Fibroblast of skin of back (primary cell): ENCODE data around the gene CRISPLD2.
A peak's percentile ranks its signal among the peaks of the same experiment; 100 is the strongest.

Experiments
- DNase-seq: peaks from one replicate; pipeline ENCODE4 v3.0.0-alpha.2; 2013

The CRISPLD2 gene

GRCh38 chr16:84803146-84803545, 16.6 kb upstream of the CRISPLD2 start:
- DNase-seq: no peak

- no peak for DNase-seq
Measured at GRCh38 chr16:84804326-84804725, 15.5 kb upstream of the CRISPLD2 start.

DNA sequence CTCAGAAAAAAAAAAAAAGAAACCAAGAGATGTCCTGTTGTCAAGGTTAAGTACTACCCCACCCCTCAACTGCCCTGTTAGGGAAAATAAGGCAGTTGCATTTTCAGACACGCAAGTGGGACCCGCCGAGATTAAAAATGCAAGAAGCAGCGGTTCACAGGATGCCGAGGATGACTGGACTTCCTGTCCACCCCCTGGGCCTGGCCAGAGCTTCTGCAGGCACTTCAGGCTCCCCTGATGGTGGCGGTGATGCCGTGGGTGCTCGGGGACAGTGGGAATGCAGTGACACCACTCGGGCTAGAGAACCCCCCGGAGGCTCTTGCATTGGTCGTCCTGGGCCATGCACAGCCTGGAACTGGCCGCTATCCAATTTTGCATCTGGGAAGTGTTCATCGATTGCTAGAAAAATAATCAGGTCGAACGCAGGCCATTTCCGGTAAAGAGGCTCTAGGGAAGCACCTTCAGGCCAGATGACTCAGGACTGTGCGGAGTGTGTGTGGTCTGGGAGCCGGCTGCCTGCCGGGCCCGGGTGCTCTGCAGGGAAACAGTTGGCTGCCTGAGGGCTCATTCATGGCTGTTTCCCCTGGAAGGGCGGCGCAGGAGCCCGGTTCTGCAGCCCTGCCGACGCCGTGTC, 13.4 kb upstream of the CRISPLD2 start:
- peak; percentile 92 for DNase-seq

GRCh38 chr16:84806890-84807258, 12.9 kb upstream of the CRISPLD2 start:
- DNase-seq: no peak

DNA sequence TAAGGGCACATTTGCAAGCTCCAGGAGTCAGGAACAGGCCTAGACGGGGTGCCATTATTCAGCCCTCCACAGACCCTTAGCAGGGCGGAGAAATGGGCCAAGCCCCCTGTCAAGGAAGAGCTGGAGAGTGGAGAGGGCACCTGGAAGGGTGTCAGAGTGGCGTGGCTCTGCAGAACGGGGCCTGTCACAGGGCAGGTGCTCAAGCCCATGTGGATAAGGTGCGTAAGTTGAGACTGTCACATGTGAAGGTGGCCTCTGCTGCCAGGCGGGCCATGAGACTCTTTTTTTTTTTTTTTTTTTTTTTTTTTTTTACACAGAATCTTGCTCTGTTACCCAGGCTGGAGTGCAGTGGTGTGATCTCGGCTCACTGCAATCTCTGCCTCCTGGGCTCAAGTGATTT, 12.0 kb upstream of the CRISPLD2 start:
- DNase-seq: no peak

- no peak for DNase-seq
Measured at GRCh38 chr16:84808826-84809225, 11.0 kb upstream of the CRISPLD2 start.

DNA sequence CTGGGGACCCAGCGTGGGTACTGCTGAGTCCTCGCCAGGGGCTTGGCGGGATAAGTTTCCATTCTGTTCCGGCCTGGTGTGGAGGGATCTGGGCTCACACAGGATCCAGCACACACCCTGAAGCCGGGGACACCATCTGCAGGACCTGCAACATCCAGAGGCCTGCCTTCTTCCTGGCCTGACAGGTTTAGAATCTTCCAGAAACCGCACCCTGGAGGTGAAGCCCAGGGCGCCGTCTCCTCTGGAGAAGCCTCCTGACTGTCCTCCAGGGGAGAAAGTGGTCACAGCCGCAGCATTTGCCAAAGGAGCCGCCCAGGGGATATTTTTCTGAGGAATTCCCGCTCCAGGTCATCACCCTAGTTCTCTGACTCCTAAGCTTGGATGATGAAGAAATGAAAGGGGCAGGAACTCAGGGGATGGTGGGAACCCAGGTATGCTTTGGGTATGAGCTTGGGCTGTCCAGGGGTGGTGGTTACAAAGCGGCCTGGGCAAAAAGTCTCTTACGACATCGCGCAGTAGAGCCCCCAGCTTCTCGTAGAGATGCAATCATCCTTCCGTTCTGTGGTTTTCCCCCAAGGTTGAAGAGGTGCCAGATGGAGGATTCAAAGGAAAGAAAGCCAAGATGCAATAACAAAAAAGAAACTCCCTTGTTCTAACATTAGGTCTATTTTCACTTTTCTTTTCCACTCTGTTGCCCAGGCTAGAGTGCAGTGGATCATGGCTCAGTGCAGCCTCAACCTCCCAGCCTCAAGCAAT, 9.1 kb upstream of the CRISPLD2 start:
- peak; percentile 49 for DNase-seq

- DNase-seq: no peak
Measured at GRCh38 chr16:84811529-84811928, 8.3 kb upstream of the CRISPLD2 start.

DNA sequence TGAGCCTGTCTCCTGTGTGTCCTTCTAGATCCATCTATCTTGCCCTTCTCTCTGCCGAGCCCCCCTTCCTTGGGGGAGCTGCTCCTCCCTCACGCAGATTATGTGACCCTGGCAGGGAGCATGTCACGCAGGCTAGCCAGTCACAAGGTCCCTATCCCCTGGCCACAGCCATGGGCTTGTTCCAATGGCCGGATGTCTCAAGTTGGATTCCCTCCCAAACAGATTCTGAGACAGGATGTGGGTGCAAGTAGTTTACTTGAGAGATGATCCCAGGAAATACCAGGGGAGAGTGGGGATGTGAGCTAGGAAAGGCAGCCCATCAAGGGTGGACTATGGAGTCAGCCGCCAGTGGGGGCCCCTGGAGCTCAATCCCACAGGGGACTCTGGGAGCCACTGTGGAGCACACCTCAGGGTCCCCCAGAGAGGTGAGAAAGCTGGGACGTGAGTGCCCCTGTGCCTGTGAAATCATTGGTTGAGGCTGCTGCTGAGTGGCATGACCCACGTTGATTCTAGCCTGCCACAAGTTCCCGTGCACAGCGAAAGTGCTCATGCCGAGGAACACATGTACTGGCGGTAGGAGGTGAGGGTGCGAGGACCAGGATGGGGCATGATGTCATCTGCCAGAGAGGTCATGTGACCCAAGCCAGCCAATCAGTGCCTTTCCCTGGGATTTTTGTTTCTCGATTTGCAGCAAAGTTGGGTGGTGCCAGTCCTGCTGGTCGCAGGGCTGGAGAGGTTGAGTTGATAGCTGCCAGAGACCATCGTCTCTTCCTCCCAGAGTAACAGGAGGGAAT, 6.4 kb upstream of the CRISPLD2 start:
- DNase-seq: peak; percentile 44

- no peak for DNase-seq
Measured at GRCh38 chr16:84815462-84815861, 4.3 kb upstream of the CRISPLD2 start.

DNA sequence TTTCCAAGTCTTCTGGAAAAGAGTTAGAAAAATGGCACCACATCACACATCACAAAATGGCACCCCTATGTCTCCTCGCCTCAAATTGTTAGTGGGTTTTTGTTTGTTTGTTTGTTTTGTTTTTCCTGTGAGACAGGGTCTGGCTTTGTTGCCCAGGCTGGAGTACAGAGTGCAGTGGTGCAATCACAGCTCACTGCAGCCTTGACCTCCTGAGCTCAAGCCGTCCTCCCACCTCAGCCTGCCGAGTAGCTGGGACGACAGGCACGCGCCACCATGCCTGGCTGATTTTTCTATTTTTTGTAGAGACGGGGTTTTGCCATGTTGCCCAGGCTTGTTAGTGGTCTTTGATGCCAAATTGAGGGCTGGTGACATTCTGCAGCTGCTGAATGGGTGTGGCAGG, 3.8 kb upstream of the CRISPLD2 start:
- DNase-seq: no peak

DNA sequence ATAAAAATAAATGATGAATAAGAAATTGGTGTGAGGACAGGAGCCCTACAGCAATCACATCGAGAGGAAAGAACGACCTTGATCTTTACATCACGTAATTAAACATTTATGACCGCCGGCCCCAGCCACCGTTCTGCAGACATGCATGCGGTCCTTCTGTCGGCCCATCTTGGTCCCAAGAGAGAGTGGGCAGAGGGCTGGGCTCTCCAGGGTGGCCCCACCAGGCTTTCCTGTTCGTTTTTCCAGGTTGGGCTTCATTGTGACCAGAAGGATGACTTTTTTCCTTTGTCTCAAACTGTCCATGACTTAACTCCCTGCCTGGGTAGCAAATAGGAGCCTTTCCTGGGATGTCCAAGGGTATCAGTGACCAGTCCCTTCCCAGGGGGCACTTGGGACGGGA, 3.3 kb upstream of the CRISPLD2 start:
- DNase-seq: no peak

DNA sequence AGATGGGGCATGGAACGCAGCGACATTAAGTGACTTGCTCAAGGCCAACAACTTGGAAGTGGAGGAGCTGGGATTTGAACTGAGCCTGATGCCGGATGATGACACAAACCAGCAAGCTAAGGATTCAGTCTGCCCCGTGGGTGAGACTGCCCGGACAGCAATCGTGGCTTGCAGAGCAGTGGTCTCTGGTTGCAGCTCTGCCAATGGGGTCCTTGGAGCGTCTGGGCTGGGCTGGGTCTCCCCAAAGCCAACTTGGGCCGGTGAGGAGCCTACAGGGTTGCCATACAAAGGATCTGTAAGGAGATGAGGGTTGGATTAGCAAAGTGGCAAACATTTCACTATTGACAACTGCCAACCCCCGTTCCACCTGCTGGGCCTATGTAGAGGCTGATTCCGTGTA, 2.6 kb upstream of the CRISPLD2 start:
- no peak for DNase-seq

GRCh38 chr16:84817613-84818012, 2.2 kb upstream of the CRISPLD2 start:
- no peak for DNase-seq

DNA sequence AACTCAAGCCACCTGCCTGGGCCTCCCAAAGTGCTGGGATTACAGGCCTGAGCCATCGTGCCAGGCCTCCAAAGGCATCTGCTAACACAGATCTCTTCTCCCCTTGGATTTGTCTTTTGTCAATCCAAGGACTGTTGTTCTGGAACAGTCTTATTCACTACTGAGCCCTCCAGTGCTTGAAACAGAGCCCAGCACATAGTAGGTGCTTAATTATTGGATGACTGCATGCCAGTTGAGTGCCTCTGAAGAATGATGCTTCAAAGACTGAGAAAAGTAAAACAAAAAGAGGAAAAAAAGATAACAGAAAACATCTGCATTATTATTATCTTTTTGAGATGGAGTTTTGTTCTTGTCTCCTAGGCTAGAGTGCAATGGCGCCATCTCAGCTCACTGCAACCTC, 1.7 kb upstream of the CRISPLD2 start:
- DNase-seq: no peak

DNA sequence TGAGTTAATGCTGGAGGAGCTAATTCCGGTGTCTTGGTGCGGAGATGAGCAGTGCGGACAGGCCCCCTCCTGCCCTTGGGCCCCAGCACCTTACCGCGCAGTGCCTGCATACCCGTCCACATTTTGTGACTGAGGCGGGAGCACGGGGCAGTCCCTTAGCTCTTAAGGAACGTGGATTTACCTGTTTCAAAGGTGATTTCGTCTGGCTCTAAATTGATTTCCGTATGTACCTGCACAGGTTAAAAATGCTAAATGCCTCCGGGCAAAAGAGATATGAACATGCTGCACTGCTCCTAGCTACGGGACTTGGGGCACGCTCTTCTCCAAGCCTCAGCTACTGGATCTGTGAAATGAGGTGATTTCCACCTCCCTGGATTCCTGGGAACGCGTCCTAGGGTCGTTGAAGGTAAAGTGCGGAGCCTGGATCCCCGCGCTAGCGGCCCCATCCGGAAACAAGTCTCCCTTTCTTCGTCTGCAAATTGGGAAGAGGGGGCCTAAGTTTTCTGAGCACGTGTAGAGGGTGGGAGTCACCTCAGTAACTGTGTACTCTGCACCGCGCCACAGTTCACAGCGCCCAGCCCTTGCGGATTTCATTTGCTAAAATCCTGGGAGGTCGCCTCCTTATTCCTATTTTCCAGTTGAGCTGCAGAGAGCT, 669 bp upstream of the CRISPLD2 start:
- DNase-seq: no peak

DNA sequence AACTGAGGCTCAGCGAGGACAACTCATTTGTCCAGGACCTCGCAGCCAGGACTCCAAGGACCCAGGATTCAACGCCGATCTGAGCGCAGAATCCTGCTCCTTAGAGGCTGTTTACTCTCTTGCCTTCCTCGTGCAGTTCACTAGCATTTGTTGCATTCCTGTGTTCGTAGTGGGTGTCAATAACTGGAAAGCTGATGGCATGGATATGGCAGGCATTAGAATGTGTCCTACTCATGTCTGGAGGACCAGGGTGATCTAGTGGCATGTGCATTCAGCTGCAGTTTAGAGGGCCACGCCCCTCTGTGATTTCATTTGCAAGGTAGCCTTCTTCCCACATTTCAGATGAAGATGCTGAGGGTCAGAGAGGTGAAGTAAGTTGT, 510 bp downstream of the CRISPLD2 start:
- peak; percentile 46 for DNase-seq

DNA sequence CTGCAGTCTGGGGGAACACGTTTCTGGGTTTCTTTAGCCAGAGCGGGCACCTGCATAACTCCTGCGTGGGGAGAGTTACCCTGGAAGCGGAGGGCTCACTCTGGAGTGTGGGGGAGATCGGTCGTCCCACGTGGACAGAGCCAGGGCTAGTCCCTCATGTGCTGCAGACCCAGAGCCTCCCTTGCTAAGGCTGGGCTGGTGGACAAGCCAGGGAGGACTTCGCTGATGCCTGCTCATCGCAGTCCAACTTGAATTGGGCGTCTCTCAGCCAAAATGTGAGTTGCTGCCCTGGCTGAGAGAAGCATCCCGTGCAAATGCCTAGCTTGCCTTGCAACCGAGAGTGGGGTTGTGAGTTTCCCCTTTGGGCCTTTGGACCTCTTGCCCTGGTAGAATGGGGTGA, 986 bp downstream of the CRISPLD2 start:
- no peak for DNase-seq

DNA sequence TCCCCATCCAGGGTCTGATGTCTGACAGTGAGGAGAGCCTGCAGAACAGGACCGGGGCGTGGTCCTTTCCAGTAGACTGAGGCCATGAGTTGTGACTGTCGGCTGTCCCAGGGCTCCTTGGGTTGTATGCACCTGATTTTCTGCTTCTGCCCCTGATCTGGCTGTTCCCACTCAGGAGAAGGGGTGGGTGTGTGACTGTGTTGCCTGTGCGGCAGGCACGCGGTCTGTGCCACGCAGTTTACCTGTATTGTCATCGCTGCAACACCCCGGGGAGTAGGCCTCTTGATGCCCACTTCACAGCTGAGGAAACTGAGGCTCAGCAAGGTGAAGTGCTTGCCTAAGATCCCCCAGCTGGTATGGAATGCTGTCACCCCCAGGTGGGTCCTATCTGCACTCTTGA, 1.4 kb downstream of the CRISPLD2 start:
- DNase-seq: no peak

DNA sequence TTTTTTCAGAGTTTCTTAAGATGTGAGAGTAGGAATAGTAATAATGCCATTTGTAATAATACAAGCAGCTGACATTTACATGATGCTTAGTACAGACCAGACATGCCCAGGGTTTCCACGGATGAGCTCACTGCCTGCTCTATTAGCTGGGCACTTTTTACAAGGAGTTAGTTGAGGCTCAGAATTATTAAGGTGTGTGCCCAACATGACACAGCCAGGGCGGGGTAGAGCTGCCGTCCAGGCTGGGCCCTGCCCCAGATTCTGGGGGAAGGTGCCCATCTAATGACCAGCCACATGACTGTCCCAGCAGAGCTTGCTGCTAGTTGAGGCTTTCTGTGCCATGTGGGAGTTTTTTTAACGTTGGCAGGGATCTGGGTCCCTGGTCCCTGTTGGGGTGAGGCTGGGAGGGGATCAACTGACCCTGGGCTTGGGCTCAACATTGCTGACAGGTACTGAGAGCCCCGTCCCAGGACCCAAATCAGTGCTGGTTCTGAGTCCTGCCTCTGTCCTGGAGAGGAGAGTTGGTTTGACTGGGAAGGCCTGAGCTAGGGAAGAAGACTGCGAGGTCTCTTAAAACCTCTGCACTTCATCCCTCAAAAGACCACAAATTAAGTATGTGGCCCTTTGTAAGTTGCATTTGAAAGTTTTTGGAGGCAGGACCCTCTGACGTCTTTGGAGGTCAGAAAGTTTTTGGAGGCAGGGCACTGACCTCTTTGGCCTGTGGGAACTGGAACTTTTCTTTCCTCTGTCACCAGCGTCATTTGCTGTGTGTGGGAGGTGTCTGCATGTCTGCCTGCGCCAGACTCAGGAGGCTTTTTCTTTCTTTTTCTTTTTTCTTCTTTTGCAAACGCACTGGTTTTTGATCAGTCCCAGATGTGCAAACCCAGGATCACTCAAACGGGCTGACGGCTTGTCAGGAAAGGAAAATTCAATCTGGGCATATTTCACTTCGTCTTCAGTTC, 2.2 kb downstream of the CRISPLD2 start:
- DNase-seq: no peak

DNA sequence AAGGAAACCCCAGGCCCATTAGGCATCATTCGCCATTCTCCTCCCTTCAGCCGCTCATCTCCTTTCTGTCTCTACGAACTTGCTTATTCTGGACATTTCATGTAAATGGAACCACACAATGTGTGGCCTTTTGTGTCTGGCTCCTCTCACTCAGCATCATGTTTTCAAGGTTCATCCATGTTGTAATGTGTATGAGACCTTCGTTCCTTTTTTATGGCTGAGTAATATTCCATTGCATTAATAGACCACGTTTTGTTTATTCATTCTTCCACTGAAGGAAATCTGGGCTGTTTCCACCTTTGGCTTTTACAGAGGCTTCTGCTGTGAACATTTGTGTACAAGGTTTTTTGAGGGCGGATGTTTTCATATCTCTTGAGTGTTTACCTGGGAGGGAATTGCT, 3.2 kb downstream of the CRISPLD2 start:
- DNase-seq: no peak

DNA sequence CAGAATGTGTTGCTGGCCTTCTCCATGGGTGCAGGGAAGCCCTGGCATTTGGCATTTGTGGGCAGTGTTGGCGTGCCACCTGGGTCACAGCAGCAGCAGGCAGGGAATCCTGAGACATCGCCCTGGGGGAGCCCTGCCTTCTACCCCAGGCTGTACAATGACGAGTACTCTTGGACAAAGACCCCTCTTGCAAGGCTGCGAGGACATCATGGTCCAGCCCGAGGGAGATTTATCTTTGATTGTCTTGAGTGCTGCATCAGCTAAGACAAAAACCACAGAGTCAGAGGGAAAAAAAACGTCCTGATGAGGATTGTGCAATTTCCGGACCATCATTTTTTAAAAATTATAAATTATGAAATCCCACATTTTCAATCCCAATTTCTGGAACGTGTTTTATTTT, 3.7 kb downstream of the CRISPLD2 start:
- no peak for DNase-seq
